Stimulated activated CD8-positive, alpha-beta memory T cell treated with anti-CD3 and anti-CD28 coated beads, Interleukin-2, amount 100 ng/mL, for 48 hours (primary cell): ENCODE data around the gene ZKSCAN3.
A peak's percentile ranks its signal among the peaks of the same experiment; 100 is the strongest.
"Not testable (repeated sequence)": the region's sequence is repeated elsewhere in the genome, so short reads cannot be mapped to it uniquely, and the experiment has no call there.

ENCODE experiments used
- DNase-seq, 2 donors: peaks; one replicate each; pipeline ENCODE4 v3.0.0-alpha.2; 2020; ENCODE audit warnings: low read depth in 2 of 2

Gene ZKSCAN3

DNA sequence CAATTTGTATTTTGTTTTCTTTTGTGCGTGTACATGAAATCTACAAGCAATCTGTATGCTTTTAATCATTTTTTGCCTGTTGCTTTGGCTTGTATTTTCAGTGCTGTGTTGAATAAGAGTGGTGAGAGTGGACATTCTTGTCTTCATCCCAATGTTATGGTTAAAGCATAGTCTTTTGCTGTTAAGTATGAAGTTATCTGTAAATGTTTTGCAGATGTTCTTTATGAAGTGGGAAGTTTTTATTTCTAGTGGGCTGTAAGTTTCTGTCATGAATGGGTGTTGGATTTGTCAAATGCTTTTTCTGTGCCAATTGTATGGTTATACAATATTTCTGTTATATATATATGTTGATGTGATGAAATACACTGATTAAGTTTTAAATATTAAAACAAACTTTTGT is 24.2 kb downstream of the ZKSCAN3 start:
- DNase-seq: no peak

DNA sequence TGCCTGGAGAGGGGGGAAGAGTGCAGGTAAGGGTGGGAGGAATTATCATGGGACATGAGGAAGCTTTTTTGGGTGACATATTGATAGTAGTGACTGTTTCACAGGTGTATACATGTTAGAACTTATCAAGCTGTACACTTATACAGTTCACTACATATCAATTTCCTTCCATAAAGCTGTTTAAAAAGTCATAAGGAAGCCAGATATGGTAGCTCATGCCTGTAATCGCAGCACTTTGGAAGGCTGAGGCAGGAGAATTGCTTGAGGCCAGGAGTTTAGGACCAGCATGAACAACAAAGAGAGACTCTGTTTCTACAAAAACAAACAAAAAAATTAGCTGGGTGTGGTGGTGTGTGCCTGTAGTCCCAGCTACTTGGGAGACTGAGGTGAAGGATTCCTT is 28.1 kb downstream of the ZKSCAN3 start:
- no peak for DNase-seq

DNA sequence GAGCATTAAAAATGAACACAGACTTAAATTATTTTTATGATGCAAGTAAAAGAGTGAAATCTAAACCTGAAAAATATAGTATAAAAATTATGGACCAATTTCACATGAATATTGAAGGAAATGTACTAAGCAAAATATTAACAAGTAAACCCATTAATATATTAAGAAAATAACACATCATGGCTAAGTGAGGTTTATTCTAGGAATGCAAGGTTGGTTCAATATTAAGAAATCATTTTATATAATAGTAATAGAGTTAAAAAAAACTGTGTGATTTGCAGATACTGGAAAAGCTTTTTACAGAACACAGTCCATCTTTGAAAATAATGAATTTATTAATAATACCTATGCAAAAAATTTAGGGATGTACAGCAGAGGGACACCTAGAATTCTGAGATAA is 28.9 kb downstream of the ZKSCAN3 start:
- no peak for DNase-seq

DNA sequence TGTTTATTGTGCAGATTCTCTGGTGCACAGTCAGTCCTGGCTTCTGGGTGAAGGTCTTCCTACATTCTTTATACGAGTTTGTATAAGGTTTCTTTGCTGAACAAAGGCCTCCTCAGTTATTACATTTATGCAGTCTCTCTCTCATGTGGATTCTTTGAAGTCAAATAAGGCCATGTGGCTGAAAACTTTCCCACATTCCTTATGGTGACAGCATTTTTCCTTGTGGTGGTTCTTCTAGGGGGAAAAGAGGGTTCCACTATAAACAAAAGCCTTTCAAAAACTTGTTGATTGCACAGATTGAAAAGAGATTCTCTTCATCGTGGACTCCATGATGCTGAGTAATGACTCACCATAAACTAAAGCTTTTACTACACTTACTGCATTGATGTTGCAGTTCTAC is 30.6 kb downstream of the ZKSCAN3 start:
- DNase-seq: no peak

DNA sequence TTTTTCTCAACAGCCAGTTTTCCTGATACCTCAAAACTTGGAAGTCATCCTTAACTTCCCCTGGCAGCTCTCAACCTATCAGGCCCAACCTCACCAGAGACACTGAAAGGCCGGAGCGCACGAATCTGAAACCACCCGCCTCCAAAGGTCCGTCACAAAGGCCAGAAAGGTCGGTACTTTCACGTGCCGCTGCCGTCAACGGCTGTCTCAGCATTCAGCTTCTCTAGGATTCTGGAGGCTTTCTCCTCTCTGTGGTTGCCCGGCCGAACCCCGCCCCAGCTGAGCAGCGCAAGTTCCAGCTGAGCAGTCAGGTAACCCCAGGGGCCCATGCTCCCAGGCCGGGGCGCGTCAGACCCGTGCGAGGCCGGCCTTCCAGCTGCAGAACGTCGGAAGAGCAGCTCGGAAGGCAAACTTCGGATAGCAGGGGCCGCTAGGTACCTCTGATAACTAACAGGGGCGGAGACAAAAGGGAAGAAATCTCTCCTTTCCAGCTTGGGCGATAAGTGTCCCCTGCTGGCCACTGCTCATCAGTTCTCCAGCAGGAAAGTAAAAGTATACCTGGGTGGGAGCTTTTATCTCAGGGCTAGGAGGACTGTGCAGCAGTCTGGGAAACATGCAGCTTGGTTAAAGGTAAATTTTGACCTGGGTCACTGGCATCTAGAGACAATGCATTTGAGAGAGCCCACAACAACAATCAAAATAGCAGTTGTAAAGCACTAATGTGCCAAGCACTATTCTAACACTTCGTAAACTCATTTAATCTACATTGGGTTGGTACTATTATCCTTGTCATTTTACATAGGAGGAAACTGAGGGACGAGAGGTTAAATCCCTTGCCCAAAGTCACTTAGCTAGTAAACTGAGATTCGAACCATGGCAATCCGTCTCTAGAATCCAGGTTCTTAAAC is 33.7 kb downstream of the ZKSCAN3 start:
- peak in 1 of 2 donors; percentile 19 for DNase-seq

DNA sequence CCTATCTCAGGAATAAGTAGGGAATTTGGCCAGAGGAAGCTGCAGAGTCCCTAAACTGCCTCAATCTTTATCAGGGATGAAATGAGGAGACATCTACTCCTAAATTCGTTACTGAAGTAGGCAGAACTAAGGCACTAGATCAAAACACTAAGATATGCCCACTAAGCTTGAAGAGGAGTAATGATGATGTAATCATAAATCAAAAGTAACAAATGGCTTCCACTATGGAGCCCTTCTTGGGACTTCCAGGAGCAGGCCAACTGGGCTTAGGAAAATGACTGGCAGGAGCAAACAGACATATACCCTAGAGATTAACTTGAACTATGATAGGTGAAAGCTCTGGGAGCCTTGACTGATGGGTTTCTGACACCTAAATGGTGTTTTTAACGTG is 34.4 kb downstream of the ZKSCAN3 start:
- DNase-seq: no peak

DNA sequence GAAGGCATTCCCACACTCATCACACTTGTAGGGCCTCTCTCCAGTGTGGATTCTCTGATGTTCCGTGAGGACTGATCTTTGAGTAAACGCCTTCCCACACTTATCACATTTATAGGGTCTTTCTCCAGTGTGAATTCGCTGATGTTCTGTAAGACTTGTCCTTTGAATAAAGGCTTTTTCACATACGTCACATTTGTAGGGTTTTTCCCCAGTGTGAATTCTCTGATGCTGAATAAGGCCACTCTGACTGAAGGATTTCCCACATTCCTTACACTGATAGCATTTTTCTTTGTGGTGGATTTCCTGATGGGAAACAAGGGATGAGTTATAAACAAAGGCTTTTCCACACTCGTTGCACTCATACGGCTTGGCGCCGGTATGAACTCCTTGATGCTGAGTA is 40.9 kb downstream of the ZKSCAN3 start:
- no peak for DNase-seq

DNA sequence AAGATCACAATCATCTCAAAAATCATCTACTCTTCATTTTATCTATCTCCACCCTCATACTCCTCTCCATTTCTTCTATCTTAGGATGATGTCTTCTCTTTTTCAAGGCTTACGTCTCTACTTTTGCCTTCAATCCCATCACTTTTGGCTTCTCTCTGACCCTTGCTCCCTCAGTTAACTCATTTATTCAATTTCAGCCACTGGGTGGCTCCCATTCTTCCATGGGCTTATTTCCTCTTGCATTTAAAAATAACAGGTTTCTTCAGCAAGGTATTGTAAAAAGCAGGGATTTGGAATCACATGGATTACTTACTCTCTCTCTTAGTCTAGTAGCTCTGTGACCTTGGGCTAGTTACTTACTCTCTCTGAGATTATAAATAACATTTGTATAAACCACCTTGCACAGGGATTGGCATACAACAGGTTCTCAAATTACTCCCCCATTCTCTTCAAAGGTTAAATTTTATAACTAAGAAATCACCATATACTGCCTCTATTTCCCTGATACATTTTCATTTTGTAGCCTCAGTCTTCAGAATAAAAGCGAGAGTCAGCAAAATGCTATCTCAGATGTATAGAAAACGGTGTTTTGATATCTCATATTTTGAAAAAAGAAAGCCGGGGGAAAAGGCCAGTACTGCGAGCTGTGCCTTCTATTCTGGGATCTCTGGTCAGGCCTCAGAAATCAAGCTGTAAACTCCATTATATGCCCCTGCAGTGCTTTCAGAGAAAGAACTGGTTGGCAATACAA is 44.3 kb downstream of the ZKSCAN3 start:
- DNase-seq: no peak

DNA sequence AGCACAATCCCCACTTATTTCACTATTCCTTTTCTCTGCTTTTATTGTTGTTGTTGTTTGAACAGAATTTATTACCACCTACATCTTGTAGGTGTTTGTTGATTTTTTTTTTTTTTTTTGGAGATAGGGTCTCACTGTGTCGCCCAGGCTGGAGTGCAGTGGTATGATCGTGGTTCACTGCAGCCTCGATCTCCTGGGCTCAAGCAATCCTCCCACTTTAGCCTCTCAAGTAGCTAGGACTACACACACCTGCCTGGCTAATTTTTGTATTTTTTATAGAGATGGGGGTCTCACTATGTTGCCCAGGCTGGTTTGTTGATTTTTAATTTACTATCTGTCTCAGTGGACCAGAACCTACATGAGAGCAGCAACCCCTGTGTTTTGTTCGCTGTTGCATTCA is 46.2 kb downstream of the ZKSCAN3 start:
- DNase-seq: no peak

DNA sequence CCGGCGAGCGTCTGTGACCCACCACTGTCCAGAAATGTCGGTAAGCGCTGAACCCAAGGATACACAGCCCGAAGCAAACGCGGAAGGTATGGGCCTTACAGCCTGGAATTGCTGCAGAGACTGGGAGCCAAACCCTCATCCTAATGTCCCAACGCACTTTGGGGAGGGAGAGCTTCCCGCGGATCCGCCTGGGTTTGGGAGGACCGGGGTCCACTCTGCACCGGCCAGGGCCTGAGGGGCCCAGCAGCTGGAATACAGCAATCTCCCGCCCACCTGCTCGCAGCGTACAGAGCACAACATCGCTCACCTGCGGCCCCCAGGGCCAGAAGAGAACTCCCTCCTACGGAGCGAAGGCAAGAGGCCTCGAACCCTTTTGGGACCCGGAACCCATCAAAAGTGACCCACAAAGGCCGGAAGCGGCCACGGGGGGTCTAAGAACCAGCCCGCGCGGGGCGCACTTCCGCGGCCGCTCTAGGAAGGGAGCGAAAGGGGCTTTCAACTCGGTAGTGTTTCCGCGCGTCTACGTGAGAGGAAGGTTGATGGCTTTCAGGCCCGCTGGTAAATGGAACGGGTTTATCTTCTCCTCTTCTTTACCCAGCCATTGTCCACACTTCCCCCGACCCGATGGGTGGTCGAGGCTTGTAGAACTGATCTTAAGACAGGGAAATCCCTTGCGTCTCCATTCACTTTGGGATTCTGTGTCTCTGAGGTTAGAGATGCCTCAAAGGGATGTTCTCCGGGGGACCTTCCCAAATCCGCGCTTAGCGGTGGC is 49.8 kb downstream of the ZKSCAN3 start, which contains the start of gene ZSCAN12:
Gene ZSCAN12, minus strand, starts transcription at position 398 of the 772 bp plus-strand sequence. CDS start 1,342 bp downstream, outside the sequence.
- DNase-seq: peak; percentile 80

DNA sequence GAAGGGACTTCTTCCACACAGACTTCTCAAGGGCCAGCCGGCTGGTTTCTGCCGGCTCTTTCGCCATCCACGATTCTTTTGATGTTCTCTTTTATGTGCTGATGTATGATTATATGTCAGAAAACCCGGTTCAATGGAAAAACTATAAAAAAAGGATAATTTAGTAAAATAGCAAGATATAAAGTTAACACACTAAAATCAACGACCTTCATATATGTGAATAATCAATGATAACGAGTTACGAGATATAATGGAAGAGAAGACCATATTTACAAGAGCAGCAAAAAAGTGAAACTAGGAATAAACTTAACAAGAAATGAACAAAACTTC is 50.3 kb downstream of the ZKSCAN3 start:
- no peak for DNase-seq

DNA sequence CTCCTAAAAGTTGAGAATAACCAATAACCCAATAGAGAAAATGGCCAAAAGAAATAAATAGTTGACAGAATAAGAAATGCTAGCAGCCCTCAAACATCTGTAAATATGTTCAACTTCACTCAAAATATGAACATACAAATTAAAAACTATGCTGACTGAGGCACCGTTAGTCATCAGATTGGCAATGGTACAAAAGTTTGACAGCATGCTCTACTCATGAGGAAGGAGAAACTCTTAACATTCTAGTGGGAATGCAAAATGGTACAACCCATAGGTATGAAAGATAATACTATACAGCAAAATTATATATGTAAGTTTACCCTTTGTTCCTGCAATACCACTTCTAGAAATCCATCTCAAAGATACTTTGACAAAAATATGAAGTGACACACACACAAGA is 51.4 kb downstream of the ZKSCAN3 start:
- DNase-seq: no peak

DNA sequence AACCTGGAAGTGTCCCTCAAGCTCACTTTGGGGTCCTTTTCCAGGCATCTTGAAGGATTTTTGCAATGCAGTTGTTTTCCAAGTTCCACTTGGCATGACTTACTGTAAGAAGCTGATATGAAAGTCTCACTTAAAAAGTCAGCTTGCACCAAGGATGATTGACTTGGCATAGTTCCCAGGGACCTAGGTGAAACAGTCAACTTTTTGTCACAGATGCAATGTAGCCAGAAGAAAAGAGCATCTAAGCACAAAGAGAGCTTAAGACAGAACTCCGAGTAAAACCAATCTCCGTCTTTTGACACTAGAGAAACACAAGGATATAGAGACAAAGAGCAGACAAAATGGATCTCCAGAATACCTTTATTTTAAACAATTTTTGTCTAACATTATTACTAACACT is 52.5 kb downstream of the ZKSCAN3 start:
- DNase-seq: no peak

DNA sequence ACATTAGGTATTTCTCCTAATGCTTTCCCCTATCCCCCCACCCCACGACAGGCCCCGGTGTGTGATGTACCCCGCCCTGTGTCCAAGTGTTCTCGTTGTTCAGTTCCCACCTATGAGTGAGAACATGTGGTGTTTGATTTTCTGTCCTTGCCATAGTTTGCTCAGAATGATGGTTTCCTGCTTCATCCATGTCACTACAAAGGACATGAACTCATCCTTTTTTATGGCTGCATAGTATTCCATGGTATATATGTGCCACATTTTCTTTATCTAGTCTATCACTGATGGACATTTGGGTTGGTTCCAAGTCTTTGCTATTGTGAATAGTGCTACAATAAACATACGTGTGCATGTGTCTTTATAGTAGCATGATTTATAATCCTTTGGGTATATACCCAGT is 54.2 kb downstream of the ZKSCAN3 start:
- not testable (repeated sequence) for DNase-seq

DNA sequence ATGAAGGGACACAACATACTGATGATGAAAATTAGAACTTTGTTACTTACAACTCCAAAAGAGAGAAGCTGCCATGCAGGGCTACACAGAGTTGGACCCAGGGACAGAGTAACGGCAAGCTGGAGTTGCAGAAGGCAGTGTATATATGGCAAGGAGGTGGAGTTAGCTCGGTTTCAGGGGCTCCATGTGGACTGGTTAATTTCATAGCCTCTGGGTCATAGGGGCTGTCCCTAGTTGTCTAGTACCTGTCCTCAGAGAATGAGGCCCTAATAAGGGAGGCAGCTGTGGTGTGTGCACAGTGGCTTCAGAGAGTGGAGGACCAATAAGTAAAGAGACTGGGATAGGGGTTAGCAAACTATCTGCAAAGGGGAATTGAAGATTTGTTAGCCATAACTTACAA is 57.7 kb downstream of the ZKSCAN3 start:
- DNase-seq: no peak

DNA sequence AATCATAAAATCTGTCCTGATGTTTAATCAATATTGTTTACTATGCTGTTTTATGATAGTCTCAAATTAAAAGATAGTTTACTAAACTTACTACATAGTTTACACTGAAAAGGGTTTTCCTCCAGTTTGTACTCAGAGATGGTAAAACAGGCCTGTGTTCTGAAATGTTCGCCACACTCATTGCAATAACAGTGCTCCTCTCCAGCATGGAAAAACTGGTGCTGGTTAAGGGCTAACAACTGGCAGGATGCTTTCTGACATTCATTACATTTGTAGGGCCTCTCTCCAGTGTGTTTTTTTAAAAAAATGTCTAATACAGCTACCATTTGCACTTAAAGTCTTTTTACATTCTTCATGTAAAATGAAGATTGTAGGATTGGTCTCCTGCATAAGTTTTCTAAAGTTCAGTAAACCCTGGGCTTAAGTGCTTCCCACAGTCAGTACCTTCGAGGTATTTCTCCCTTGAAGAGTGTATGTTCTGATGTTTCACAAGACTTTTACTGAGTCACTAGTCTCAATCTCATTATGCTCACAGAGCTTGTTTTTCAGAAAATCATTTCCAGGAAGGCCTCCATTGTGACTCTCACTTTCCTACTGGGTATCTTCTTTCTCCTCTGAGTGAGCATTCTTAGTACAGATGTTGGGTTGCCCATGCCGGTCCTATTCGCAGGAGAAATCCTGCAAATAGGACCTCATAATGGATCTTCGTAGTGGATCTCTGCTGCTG is 58.5 kb downstream of the ZKSCAN3 start:
- no peak for DNase-seq

DNA sequence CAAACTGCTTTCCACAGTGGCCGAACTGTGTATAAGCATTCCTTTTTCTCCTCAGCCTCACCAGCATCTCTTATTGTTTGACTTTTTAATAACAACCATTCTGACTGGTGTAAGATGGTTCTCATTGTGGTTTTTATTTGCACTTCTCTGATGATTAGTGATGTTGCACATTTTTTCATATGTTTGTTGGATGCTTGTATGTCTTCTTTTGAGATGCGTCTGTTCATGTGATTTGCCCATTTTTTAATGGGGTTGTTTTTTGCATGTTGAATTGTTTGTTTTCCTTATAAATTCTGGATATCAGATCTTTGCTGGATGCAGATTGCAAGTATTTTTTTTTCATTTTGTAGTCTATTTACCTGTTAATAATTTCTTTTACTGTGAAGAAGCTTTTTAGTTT is 61.0 kb downstream of the ZKSCAN3 start:
- DNase-seq: no peak

DNA sequence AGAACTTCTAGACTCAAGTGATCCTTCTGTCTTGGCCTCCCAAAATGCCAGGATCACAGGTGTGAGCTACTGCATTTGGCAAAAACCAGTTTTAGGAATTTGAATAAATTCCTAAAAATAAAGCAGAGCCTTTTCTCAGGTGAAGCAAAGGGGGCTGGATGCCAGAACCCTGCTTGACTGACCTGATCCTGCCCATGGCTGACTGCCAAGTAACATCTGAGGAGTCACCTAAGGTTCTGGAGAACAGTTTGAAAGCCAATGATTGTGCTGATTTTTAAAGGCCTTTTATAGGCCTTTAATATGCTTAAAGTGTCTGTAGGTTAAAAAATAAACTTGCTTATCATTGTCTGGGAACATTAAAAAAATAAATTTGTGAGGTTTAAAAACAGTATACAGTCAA is 63.9 kb downstream of the ZKSCAN3 start:
- no peak for DNase-seq
